ENCODE data around the gene MRGPRG. TPM values are rescaled to one million over a fixed set of nuclear protein-coding genes. Genes with fewer than 3 reads are reported as not detected.
"Not testable (repeated sequence)": the region's sequence is repeated elsewhere in the genome, so short reads cannot be mapped to it uniquely, and the experiment has no call there.

MRGPRG gene
- total and polyA plus RNA-seq, 2 of the 4 experiments (the other 2 are of a cell fraction) = not detected

GRCh38 chr11:3254773-3255172 lies 36.2 kb upstream of the MRGPRG start:
- H3K4me1 ChIP-seq (ENCODE audit: control insufficient read depth, insufficient read depth, low read length); DNase-seq; H3K4me3 ChIP-seq (ENCODE audit: insufficient read depth, low read depth, low read length); H2BK5ac ChIP-seq (ENCODE audit: low read depth, low read length, poor library complexity, severe bottlenecking); H3K9me3 ChIP-seq (ENCODE audit: control insufficient read depth, insufficient read depth, low read length); in situ Hi-C loops (cut with MboI; ENCODE audit: low sequenced_read_pairs); POLR2A ChIA-PET (ENCODE audit: unreplicated experiment); H3K36me3 ChIP-seq (ENCODE audit: control insufficient read depth, insufficient read depth, low read length); ATAC-seq (ENCODE audit: low read depth); dilution Hi-C loops (cut with HindIII; ENCODE audit: low sequenced_read_pairs, unreplicated experiment); intact Hi-C loops (cut with micrococcal nuclease); CTCF ChIA-PET; H3K4ac ChIP-seq (ENCODE audit: low read depth, low read length); H4K20me1 ChIP-seq (ENCODE audit: insufficient read depth, low read length); H2AK5ac ChIP-seq (ENCODE audit: low read depth, low read length); H3K18ac ChIP-seq (ENCODE audit: low read depth, low read length); H2BK120ac ChIP-seq (ENCODE audit: low read depth, low read length); BruUV-seq (replicated peaks); H3K9ac ChIP-seq (ENCODE audit: low read depth, low read length); H4K5ac ChIP-seq (ENCODE audit: low read depth, low read length); H3K27me3 ChIP-seq (ENCODE audit: control insufficient read depth, insufficient read depth, low read length); H3K56ac ChIP-seq (ENCODE audit: extremely low read depth, insufficient read depth, low read length); H2BK20ac ChIP-seq (ENCODE audit: low read depth, low read length); H3K4me2 ChIP-seq (ENCODE audit: low read depth, low read length); H2AK9ac ChIP-seq (replicated peaks; ENCODE audit: low read depth, low read length, poor library complexity); H3K9me1 ChIP-seq (ENCODE audit: insufficient read depth, low read length); H4K91ac ChIP-seq (ENCODE audit: insufficient read depth, low read depth, low read length); H3K27ac ChIP-seq (ENCODE audit: insufficient read depth, low read length); H3K14ac ChIP-seq (replicated peaks; ENCODE audit: low read depth, low read length); H4K8ac ChIP-seq (ENCODE audit: low read depth in 2 of 2, low read length in 2 of 2); H2BK15ac ChIP-seq (ENCODE audit: low read depth, low read length); H2AFZ ChIP-seq (replicated peaks; ENCODE audit: low read length, poor library complexity); H3K79me1 ChIP-seq (ENCODE audit: low read depth in 1 of 2, low read length in 2 of 2); H3K23ac ChIP-seq (ENCODE audit: low read depth, low read length): not testable (repeated sequence)
- no CpG with 5 or more reads among the region's 14 CpGs for WGBS, 2 experiments (ENCODE audit: extremely low coverage in 2 of 2, insufficient read length in 1 of 2)

Data from IMR-90 (cell line).